GM21390 (cell line): Measurements from ENCODE around the gene GLIS1.

ENCODE experiments used
- ATAC-seq: cut with Tn5 transposase; IDR thresholded peaks from one replicate; pipeline ENCODE4 v1.9.1; 2021; ENCODE audit not compliant: unreplicated experiment

Gene GLIS1

DNA sequence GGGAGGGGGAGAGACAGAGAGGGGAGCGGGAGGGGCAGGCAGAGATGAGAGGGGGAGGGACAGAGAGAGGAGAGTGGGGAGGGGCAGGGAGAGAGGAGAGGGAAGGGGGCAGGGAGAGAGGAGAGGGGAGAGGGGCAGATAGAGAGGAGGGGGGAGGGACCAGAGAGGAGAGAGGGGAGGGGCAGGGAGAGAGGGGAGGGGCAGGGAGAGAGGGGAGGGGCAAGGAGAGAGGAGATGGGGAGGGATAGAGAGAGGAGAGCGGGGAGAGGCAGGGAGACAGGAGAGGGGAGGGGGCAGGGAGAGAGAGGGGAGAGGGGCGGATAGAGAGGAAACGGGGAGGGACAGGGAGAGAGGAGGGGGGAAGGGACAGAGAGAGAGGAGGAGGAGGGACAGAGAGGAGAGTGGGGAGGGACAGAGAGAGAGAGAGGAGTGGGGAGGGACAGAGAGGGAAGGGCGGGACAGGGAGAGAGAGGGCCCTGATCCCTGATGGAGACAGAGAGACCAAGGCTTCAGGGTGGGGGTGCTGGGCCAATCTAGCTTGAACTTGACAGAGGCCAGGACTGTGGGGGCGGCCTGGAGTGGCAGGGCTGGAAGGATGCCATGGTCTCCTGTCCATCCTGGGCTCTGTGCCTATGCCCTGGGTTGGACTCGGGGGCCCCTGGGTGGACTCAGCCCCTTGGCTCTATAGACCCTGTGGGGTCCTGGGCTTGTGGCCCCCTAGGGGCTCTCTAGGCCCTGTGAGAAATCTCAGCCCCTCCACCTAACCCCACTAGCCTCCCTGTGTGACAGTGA lies 236.1 kb downstream of the GLIS1 start:
- no peak for ATAC-seq

- ATAC-seq, result no peak
These were observed 237.6 kb downstream of the GLIS1 start for GRCh38 chr1:53501065-53502005.

DNA sequence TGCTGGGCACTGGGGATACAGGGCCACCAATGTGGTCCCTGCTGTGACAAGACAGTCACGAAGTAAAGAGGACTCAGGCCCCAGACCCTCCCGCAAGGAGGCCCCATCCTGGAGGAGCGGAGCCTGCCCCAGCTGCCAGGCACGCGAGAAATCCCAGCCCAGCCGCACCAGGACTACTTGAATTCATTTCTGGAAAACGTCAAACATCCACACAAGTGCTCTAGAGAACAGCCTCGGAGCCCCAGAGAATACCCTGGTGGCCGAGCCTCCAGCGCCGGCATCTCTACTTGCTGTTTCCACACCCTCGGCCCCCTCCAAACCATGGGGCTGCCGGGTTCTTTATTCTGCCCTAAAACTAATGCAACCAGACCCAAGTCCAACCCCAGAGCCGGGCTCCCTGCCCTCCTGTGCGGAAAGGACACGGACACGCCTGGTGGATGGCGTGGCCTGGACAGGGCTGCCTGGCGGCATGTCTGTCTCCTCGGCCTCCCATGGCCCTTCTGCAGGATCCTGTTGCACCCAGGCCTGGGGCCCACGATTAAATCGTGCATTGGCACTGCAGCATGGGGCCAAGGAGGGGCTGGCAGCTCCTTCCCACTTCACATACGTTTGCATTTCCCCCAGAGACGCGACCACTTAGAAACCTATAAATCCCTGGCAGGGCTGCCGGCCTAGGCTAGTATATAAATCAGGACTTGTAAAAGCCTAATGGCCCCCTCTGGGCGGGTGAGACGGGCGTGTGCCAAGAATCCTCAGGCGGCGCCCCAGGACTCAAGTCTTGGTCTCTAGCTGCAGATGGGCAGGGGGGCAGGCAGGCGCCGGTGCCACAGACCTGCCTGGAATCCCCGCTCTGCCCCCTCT lies 238.5 kb downstream of the GLIS1 start:
- no peak for ATAC-seq

GRCh38 chr1:53499257-53500203 lies 239.4 kb downstream of the GLIS1 start:
- no peak for ATAC-seq

DNA sequence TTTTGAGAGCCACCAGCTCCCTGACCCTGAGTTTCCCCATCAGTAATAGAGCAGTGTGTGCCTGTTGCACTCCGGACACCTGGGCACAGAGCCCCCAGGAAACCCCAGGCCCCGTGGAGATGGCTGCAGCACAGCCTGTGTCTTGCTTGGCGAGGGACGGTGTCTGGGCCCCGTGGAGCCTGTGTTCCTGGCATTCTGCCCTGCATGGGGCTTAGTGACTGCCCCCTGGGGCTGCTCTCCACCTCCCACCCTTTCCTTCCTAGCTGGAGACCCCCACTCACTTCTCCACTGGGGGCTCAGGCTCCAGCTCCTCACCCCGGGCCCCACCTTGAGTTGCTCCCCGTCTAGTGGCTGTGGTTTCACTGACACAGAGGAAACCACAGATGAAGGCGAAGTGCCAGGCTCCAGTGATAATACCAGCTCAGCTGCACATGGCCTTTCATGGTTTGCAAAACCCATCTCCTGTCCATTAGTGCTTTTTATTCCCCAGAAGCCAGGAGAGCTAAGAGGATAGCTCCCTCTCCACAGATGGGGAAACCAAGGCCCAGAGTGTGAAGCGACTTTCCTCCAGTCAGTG lies 240.3 kb downstream of the GLIS1 start:
- ATAC-seq, result no peak

DNA sequence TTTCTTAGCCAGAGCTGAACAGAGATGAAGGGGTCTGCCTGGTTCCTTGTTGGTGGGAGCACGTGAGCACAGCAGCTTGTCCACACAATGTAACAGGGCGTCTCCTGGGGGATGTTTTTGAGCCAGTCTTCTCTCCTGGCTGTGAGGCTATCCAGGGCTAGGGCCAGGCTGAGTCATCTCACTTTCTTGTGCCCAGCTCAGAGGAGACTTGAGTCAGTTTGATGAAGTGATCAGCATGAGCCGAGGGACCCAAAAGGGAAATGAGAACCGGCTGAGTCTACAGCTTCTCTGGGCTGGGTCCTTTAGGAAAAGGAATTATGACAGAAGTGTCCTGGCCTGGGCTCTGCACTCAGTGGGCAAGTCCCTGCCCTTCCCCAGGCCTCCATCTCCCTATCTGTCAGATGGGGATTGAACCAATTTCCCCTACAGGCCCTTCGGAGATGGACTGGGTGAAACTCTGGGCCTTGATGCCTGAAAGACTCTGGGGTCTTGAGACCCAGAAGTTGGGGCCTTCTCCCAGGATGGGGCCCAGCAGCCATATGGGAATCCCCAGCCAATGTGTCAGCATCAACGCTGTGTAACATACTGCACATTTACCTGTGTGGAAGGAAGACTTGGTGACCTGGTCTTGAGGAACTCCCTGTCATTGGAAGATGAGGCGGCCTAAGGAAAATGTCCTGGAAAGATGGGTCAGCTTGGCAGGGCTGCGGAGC lies 243.2 kb downstream of the GLIS1 start:
- no peak for ATAC-seq

GRCh38 chr1:53490351-53490750 lies 248.6 kb downstream of the GLIS1 start:
- no peak for ATAC-seq

DNA sequence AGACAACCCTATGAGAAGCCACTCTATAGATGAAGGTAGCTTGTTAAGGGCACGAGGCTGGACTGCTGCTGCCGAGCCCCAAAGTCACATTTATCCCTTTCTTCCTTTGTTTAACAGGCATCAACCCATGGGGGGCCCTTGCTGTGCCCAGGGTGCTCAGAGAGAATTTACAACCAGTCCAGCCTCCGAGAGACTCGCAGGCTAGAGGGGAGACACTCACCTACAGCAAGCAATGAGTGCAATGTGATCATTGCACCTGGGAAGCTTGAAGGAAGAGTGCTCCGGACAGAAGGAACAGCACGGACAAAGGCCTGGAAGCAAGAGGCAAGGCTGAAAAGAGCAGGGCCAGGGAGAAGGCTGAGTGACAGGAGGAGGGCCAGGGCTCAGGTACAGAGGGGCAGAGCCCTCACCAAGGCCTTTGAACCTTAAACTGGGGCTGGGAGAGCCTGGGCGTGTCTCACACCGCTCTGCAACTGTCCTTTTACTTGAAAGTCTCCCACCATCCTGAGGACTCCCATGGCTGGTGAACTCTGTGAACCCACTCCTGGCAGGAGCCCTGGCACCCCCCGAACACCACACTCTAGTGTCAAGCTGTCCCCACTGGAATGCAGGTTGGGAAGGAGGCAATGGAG lies 252.5 kb downstream of the GLIS1 start:
- no peak for ATAC-seq

GRCh38 chr1:53485478-53486394 lies 253.2 kb downstream of the GLIS1 start:
- ATAC-seq, result no peak

DNA sequence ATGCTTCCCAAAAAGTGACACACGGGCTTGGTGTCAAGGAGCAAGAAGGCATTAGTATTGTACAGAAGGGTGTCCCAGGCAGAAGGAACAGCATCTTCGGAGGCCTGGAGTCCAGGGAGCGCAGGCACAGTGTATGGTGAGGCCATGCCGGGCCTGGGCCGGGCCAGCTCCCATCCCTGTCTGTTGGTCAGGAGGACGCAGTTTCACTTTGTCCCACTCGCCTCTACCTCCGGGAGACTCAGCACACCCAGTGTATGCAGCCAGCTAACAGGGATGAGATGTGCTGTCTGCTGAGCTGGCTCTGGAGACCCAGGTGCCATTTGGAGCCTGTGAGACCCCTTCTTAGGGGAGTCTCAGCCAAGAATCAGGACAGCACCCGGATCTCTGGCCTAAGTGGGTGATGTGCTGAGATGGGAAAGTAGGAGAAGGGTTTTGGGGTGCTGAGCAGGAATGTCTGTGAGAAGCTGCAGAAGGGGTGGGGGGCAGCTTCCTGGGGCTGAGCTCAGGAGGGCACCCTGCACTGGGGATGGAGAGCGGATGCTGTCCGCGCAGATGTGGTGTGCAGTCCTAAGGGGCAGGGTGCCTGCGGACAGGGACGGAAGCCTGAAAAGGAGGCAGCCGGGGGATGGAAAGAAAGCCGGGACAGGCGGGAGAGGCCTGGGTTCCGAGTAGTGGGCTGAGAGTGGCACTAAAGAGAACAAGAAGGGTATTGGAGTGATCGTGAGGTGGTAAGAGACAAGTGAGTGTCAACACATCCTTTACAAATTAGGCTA lies 254.1 kb downstream of the GLIS1 start:
- ATAC-seq, result no peak

- ATAC-seq, result no peak
These were observed 255.3 kb downstream of the GLIS1 start for GRCh38 chr1:53483656-53484055.

- ATAC-seq, result no peak
These were observed 255.8 kb downstream of the GLIS1 start for GRCh38 chr1:53483170-53483569.

DNA sequence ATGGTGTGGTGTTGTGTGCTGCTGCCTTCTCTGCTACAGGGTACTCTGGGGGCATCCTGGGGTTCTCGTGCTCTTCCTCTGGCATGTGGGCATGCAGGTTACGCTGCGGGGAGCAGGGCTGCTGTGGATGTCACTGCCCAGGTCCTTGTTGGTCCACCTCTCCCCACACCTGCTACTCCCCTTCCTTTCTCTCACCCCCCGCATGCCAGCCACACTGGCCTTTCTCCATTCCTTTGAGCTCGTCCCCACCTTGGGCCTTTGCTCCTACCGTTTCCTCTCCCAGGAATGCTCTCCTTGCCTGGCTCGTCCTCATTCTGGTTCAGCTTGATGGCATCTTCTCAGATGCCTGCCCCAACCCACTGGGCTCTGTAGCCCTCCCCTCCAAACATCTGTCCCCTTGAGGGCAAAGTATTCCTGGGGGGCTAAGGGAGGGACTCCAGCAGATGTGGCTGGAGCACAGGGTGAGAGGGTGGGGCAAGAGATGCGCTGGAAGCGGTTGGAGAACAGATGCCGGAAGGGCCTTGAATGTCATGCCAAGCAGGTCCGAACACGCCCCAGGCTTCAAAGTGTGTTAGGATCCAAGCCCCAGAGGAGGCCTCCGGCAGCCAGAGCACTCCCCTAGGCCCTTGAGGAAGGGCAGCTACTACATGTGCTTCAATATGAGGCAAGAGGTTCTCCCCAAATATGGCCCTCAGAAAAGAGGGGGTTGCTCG lies 256.4 kb downstream of the GLIS1 start:
- ATAC-seq, result no peak

DNA sequence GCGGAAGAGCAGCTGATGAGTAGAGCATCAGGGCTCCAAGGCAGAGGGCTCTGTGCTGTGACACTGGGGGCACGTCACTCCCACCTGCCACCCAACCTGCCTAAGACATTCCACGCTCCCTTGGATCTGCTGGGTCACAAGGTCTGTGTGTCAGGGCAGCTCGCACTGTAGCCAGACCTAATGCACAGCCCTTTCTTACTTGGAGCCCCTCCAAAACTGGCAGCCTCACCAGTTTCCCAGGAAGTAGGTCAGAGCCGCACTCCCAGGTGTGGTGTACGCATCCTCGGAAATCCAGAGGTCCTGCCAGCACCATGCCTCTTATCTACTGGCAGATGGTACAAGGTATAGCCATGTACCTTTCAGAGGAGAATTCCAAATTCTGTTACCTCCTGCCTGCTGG lies 257.5 kb downstream of the GLIS1 start:
- ATAC-seq, result no peak

- ATAC-seq, result no peak
These were observed 258.3 kb downstream of the GLIS1 start for GRCh38 chr1:53480678-53481077.

DNA sequence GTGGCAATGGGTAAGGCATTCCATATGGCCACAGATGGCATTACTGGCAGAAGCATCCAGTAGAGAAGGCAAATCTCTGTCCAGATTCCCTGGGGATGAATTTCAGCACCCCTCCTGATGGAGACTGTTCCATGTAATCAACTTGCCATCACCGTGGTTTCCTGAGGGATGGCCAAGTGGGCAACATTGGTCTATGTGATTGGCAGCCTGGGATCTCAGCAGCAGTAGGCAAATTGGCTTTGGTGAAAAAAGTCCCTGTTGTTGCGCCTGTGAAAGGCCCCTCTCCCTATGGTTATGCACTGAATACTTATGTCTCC lies 260.5 kb downstream of the GLIS1 start:
- ATAC-seq, result no peak
